ENCODE data around the gene BNC1. TPM values are rescaled to one million over a fixed set of nuclear protein-coding genes. Genes with fewer than 3 reads are reported as not detected.

Gene BNC1
- 1 to 10 TPM in 1 of 4 donors, under 1 TPM in 2, not detected in 1; 0.34 to 1.5 (median 0.44) TPM for total RNA-seq

DNA sequence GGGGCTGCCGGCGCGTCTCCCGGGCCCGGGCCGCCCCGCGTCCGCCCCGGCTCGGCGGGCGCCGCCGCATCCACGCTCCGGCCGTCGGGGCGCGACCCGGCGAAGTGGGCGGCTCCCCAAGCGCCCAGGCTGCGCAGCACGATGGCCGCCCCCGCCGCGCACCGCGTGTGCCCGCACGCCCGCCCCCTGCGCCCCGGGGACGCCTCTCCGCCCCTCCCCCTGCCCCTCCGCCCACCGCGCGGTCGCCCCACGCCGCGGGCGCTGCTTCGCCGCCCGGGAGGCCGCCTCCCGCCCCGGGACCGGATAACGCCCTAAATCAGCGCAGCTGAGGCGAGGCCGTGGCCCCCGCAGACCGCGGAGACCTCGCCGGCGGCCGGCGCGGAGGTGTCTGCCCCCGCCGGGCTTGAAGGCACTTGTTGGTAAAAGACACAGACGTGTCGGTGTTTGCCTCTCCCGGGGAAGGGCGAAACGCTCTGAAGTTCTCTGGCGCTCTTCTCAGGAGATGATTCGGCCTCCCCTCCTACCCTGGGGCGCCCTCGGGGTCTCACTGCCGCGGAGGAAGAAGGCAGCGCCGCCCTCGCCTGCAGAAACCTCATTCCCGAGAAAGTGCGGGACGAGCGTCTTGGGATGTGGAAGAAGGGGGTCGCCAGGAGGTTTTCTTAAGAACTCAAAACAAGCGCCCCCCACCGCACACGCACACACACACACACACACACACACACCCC is at the start of gene BNC1:
BNC1 (minus strand) TSS at position 106 of the 725 bp plus-strand sequence; CDS start at position 70, 36 bp downstream.
- TF ChIP-seq, protein P1, sequence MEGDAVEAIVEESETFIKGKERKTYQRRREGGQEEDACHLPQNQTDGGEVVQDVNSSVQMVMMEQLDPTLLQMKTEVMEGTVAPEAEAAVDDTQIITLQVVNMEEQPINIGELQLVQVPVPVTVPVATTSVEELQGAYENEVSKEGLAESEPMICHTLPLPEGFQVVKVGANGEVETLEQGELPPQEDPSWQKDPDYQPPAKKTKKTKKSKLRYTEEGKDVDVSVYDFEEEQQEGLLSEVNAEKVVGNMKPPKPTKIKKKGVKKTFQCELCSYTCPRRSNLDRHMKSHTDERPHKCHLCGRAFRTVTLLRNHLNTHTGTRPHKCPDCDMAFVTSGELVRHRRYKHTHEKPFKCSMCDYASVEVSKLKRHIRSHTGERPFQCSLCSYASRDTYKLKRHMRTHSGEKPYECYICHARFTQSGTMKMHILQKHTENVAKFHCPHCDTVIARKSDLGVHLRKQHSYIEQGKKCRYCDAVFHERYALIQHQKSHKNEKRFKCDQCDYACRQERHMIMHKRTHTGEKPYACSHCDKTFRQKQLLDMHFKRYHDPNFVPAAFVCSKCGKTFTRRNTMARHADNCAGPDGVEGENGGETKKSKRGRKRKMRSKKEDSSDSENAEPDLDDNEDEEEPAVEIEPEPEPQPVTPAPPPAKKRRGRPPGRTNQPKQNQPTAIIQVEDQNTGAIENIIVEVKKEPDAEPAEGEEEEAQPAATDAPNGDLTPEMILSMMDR (IDR thresholded peaks at IDR 0.05; ENCODE audit: low read depth): no peak

- TF ChIP-seq, protein P1 (IDR thresholded peaks at IDR 0.05; ENCODE audit: low read depth): no peak
Measured at GRCh38 chr15:83327041-83327440, 42.6 kb upstream of the BNC1 start.

GRCh38 chr15:83324799-83325198 is 40.3 kb upstream of the BNC1 start:
- TF ChIP-seq, protein P1 (IDR thresholded peaks at IDR 0.05; ENCODE audit: low read depth): no peak

GRCh38 chr15:83323296-83323711 is 38.8 kb upstream of the BNC1 start:
- TF ChIP-seq, protein P1 (IDR thresholded peaks at IDR 0.05; ENCODE audit: low read depth): no peak

GRCh38 chr15:83322691-83323090 is 38.2 kb upstream of the BNC1 start:
- TF ChIP-seq, protein P1 (IDR thresholded peaks at IDR 0.05; ENCODE audit: low read depth): no peak

DNA sequence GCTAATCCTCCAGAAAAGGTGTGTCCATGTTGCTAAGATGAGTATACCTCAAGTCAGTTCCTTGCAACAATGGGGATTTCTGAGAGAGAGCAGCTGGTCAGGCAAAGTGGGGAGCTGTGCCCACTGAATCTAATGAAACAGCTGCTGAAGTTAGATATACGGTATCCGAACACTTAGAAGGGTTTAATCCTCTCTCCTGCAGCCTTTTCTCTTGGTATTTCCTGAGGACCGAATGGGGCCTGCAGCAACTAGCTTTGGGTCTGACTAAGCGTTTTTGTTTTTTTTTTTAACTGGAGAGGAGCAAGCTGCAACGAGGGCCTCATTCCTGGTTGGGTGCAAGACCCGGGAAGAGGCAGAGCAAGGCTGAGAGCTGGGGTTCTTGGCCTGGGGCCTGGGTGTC is 37.6 kb upstream of the BNC1 start:
- TF ChIP-seq, protein P1 (IDR thresholded peaks at IDR 0.05; ENCODE audit: low read depth): no peak

DNA sequence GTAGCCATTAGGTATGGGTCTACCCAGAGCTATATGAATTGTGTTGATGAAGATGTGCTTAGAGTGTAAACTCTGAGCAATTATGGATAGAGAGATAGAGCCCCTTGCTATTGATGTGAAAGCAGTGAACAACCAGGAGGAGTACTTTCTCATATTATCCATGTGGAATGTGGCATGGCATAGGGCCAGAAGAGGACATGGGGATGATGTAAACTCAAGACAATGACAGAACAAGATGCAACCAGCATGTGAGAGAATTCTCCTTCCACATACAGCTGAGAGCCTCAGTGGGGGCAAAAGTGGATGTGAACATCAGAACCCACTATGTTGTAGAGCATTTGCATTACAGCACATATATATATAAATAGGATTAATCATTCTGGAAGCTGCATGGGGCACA is 36.4 kb upstream of the BNC1 start:
- TF ChIP-seq, protein P1 (IDR thresholded peaks at IDR 0.05; ENCODE audit: low read depth): no peak
